CD14-positive monocyte (primary cell): Measurements from ENCODE around the gene GATA3. TPM values are rescaled to one million over a fixed set of nuclear protein-coding genes. Genes with fewer than 3 reads are reported as not detected.
A peak's percentile ranks its signal among the peaks of the same experiment; 100 is the strongest.

ENCODE experiments used
- DNase-seq, 3 donors: peaks; one replicate each; pipeline ENCODE4 v3.0.0-alpha.2; 2011 to 2022
- H2AFZ ChIP-seq: 2 replicates; pipeline ENCODE4 v1.6.0; 2012; ENCODE audit warnings: mild to moderate bottlenecking, low read depth, low read length, inconsistent platforms; ENCODE audit not compliant: insufficient read depth, poor library complexity, severe bottlenecking
- H3K27ac ChIP-seq, 2 donors: 1 replicate in 1 of 2; 2 replicates in 1 of 2; pipeline ENCODE4 v1.5.1; 2012 to 2013; ENCODE audit warnings: low read length in 2 of 2, control low read depth in 1 of 2, inconsistent platforms in 1 of 2, low read depth in 1 of 2, mild to moderate bottlenecking in 1 of 2
- H3K27me3 ChIP-seq, 2 donors: one replicate each; pipeline versions ENCODE4 v1.6.0 to v1.6.1; 2011 to 2013; ENCODE audit warnings: low read length in 2 of 2; ENCODE audit not compliant: control insufficient read depth in 2 of 2, insufficient read depth in 2 of 2
- H3K36me3 ChIP-seq, 2 donors: replicated peaks in 1 of 2; 1 replicate in 1 of 2; 2 replicates in 1 of 2; pipeline versions ENCODE4 v1.5.1 to v1.6.1; 2012 to 2013; ENCODE audit warnings: low read length in 2 of 2, control low read depth in 1 of 2, inconsistent platforms in 1 of 2, mild to moderate bottlenecking in 1 of 2; ENCODE audit not compliant: insufficient read depth in 2 of 2, control insufficient read depth in 1 of 2
- H3K4me1 ChIP-seq, 2 donors: 1 replicate in 1 of 2; 2 replicates in 1 of 2; pipeline versions ENCODE4 v1.5.1 to v1.6.1; 2012 to 2013; ENCODE audit warnings: low read length in 2 of 2, control low read depth in 1 of 2, inconsistent platforms in 1 of 2, mild to moderate bottlenecking in 1 of 2, moderate library complexity in 1 of 2; ENCODE audit not compliant: insufficient read depth in 2 of 2, control insufficient read depth in 1 of 2
- H3K4me2 ChIP-seq: replicated peaks from 2 replicates; pipeline ENCODE3; 2012; ENCODE audit warnings: low read length, moderate library complexity, mild to moderate bottlenecking; ENCODE audit not compliant: poor library complexity, severe bottlenecking; ENCODE audit errors: extremely low read depth
- H3K4me3 ChIP-seq, 3 experiments: fragments of 200-600 bp in 1 of 3; sonication (generic) in 1 of 3; replicated peaks in 1 of 3; 1 replicate in 2 of 3; 2 replicates in 1 of 3; pipeline ENCODE4 v1.5.1; 2011 to 2013; ENCODE audit warnings: low read length in 3 of 3, mild to moderate bottlenecking in 3 of 3, control low read depth in 2 of 3, low read depth in 2 of 3, inconsistent platforms in 1 of 3, moderate library complexity in 1 of 3
- H3K79me2 ChIP-seq: 2 replicates; pipeline ENCODE4 v1.6.0; 2012; ENCODE audit warnings: mild to moderate bottlenecking, control low read depth, inconsistent platforms, low read length, moderate library complexity; ENCODE audit not compliant: insufficient read depth
- H3K9ac ChIP-seq: 2 replicates; pipeline ENCODE4 v1.6.0; 2017; ENCODE audit warnings: low read length, mild to moderate bottlenecking; ENCODE audit not compliant: insufficient read depth, poor library complexity, severe bottlenecking
- H3K9me3 ChIP-seq, 2 donors: replicated peaks in 1 of 2; 1 replicate in 1 of 2; 2 replicates in 1 of 2; pipeline versions ENCODE4 v1.5.1 to v1.6.1; 2012 to 2013; ENCODE audit warnings: low read length in 2 of 2, control low read depth in 1 of 2; ENCODE audit not compliant: control insufficient read depth in 1 of 2, insufficient read depth in 1 of 2
- H4K20me1 ChIP-seq: 2 replicates; pipeline ENCODE4 v1.6.0; 2012; ENCODE audit warnings: mild to moderate bottlenecking, low read length, control low read depth, moderate library complexity; ENCODE audit not compliant: insufficient read depth
- H3K27ac Mint-ChIP-seq, 7 donors: one replicate each; pipeline ENCODE4 v1.8.0; 2020; ENCODE audit warnings: mild to moderate bottlenecking in 7 of 7, mixed read lengths in 7 of 7, moderate library complexity in 6 of 7, inconsistent platforms in 2 of 7
- H3K27me3 Mint-ChIP-seq, 3 donors: one replicate each; pipeline ENCODE4 v1.8.0; 2021 to 2022; ENCODE audit warnings: low read depth in 3 of 3, mild to moderate bottlenecking in 3 of 3, mixed read lengths in 3 of 3, moderate library complexity in 3 of 3, inconsistent platforms in 1 of 3
- H3K36me3 Mint-ChIP-seq, 2 donors: one replicate each; pipeline ENCODE4 v1.8.0; 2020; ENCODE audit warnings: mixed read lengths in 2 of 2, inconsistent platforms in 1 of 2, mild to moderate bottlenecking in 1 of 2
- H3K4me1 Mint-ChIP-seq: one replicate; pipeline ENCODE4 v1.8.0; 2020; ENCODE audit warnings: mild to moderate bottlenecking, mixed read lengths
- H3K4me3 Mint-ChIP-seq, 2 donors: one replicate each; pipeline ENCODE4 v1.8.0; 2020; ENCODE audit warnings: mild to moderate bottlenecking in 2 of 2, mixed read lengths in 2 of 2, moderate library complexity in 1 of 2
- H3K9me3 Mint-ChIP-seq, 7 donors: one replicate each; pipeline ENCODE4 v1.8.0; 2020 to 2022; ENCODE audit warnings: mixed read lengths in 7 of 7, mild to moderate bottlenecking in 6 of 7, moderate library complexity in 6 of 7, inconsistent platforms in 2 of 7
- WGBS: methylation state at CpG from one replicate; pipeline ENCODE4 v1.1.5; 2013; ENCODE audit warnings: missing lambda C conversion rate; ENCODE audit not compliant: insufficient coverage; 5-methylcytosine and 5-hydroxymethylcytosine counted together
- intact Hi-C, 2 donors: fragments of 100-400 bp; cut with micrococcal nuclease; formaldehyde crosslinking; loops; one replicate each; pipeline versions ENCODE4 v1.15.0 to v1.15.1; 2023
- polyA plus RNA-seq, 3 donors: library from polyadenylated mRNA; depleted of rRNA in 1 of 3; unstranded in 2 of 3; stranded (reverse) in 1 of 3; fragments of 300-500 nt in 2 of 3; fragments of >200 nt in 1 of 3; fragmentation: Illumina TruSeq in 2 of 3; gene quantifications; 1 replicate in 2 of 3; 2 replicates in 1 of 3; pipeline ENCODE4 v1.2.3, GENCODE V29; 2012 to 2021
- TF ChIP-seq, protein P1 (sequence below): fragments of 200-600 bp; IDR thresholded peaks from one replicate; pipeline ENCODE4 v1.8.0; 2022; ENCODE audit warnings: antibody characterized with exemption, mild to moderate bottlenecking

Gene GATA3
- polyA plus RNA-seq, 3 donors = 0.07 to 0.08 TPM; not detected in 1

- Mint-ChIP-seq H3K27ac (peak overlapping the region in 1 of 7 donors; percentile 17), H3K4me3 (no peak overlapping the region)
These were observed 15.1 kb downstream of the GATA3 start for GRCh38 chr10:8069627-8070026.

GRCh38 chr10:8070440-8070839 is 16.0 kb downstream of the GATA3 start:
- no peak overlapping the region for H3K4me3 ChIP-seq
- no peak overlapping the region for H3K9ac ChIP-seq
- Mint-ChIP-seq H3K27ac (no peak overlapping the region), H3K27me3 (peaks cover 17 to 35% (median 18%) of the 10 kb centered on the region in 3 donors), H3K36me3 (no peaks in the 10 kb centered on the region), H3K9me3 (peaks cover 0 to 6% (median 0%) of the 10 kb centered on the region in 7 donors), H3K4me3 (no peak overlapping the region), H3K4me1 (no peaks in the 10 kb centered on the region)
- intact Hi-C loops = no loop called here
- no peaks in the 10 kb centered on the region for H3K36me3 ChIP-seq
- H3K27me3 ChIP-seq = peaks cover 4 to 16% of the 10 kb centered on the region in 2 donors
- H3K79me2 ChIP-seq = no peaks in the 10 kb centered on the region
- no peaks in the 10 kb centered on the region for H3K9me3 ChIP-seq
- no peak overlapping the region for H3K27ac ChIP-seq
- no peak for DNase-seq
- H3K4me1 ChIP-seq = no peaks in the 10 kb centered on the region
- TF ChIP-seq, protein P1, sequence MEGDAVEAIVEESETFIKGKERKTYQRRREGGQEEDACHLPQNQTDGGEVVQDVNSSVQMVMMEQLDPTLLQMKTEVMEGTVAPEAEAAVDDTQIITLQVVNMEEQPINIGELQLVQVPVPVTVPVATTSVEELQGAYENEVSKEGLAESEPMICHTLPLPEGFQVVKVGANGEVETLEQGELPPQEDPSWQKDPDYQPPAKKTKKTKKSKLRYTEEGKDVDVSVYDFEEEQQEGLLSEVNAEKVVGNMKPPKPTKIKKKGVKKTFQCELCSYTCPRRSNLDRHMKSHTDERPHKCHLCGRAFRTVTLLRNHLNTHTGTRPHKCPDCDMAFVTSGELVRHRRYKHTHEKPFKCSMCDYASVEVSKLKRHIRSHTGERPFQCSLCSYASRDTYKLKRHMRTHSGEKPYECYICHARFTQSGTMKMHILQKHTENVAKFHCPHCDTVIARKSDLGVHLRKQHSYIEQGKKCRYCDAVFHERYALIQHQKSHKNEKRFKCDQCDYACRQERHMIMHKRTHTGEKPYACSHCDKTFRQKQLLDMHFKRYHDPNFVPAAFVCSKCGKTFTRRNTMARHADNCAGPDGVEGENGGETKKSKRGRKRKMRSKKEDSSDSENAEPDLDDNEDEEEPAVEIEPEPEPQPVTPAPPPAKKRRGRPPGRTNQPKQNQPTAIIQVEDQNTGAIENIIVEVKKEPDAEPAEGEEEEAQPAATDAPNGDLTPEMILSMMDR = no peak
- no peaks in the 10 kb centered on the region for H4K20me1 ChIP-seq
- no peak overlapping the region for H3K4me2 ChIP-seq
- WGBS = 100% methylated on average over 2 of the region's 6 CpGs
- H2AFZ ChIP-seq = no peak overlapping the region

More at GRCh38 chr10:8069627-8070026, 15.1 kb downstream of the GATA3 start:
- Histone ChIP-seq H3K79me2 (no peaks in the 10 kb centered on the region), H3K4me2 (no peak overlapping the region), H4K20me1 (no peaks in the 10 kb centered on the region), H3K4me1 (no peaks in the 10 kb centered on the region), H3K36me3 (no peaks in the 10 kb centered on the region), H2AFZ (no peak overlapping the region), H3K9ac (no peak overlapping the region), H3K9me3 (no peaks in the 10 kb centered on the region), H3K27me3 (peaks cover 4 to 23% of the 10 kb centered on the region in 2 donors), H3K27ac (no peak overlapping the region), H3K4me3 (no peak overlapping the region)
- no peak for DNase-seq
- intact Hi-C loops = no loop called here
- H3K4me1 Mint-ChIP-seq = no peaks in the 10 kb centered on the region
- H3K27me3 Mint-ChIP-seq = peaks cover 17 to 41% (median 26%) of the 10 kb centered on the region in 3 donors
- TF ChIP-seq, protein P1 = no peak
- WGBS = 100% methylated on average over 2 of the region's 7 CpGs
- no peaks in the 10 kb centered on the region for H3K36me3 Mint-ChIP-seq
- H3K9me3 Mint-ChIP-seq = peaks cover 0 to 6% (median 0%) of the 10 kb centered on the region in 7 donors
